Neural crest cell (in vitro differentiated cells): ENCODE results near the gene GPR65. TPM values are rescaled to one million over a fixed set of nuclear protein-coding genes. Genes with fewer than 3 reads are reported as not detected.

Experiments used
- DNase-seq: peaks from one replicate; pipeline ENCODE4 v3.0.0; 2021; ENCODE audit warnings: low read depth, mixed read lengths, low spot score
- H3K27ac Mint-ChIP-seq: one replicate; pipeline ENCODE4 v1.8.0; 2021; ENCODE audit warnings: mild to moderate bottlenecking, mixed read lengths; ENCODE audit not compliant: unreplicated experiment
- H3K27me3 Mint-ChIP-seq: 2 replicates; pipeline ENCODE4 v1.8.0; 2021; ENCODE audit warnings: low read depth, mild to moderate bottlenecking, mixed read lengths
- H3K36me3 Mint-ChIP-seq: 2 replicates; pipeline ENCODE4 v1.8.0; 2021; ENCODE audit warnings: low read depth, mild to moderate bottlenecking, mixed read lengths
- H3K4me1 Mint-ChIP-seq: 2 replicates; pipeline ENCODE4 v1.8.0; 2021; ENCODE audit warnings: mixed read lengths
- H3K4me3 Mint-ChIP-seq: one replicate; pipeline ENCODE4 v1.8.0; 2021; ENCODE audit warnings: mild to moderate bottlenecking, mixed read lengths
- H3K9me3 Mint-ChIP-seq: 2 replicates; pipeline ENCODE4 v1.8.0; 2021; ENCODE audit warnings: mixed read lengths
- total RNA-seq: library from RNA; stranded (reverse); gene quantifications from 2 replicates; pipeline ENCODE4 v1.2.1, GENCODE V29; 2021
- TF ChIP-seq, protein P1 (sequence below): fragments of 200-600 bp; sonication (generic); conservative IDR thresholded peaks from 2 replicates; pipeline ENCODE4 v1.5.0; 2021; ENCODE audit warnings: antibody characterized with exemption, mild to moderate bottlenecking

Gene GPR65
- total RNA-seq, 1 donor from 2014 or later: not detected

DNA sequence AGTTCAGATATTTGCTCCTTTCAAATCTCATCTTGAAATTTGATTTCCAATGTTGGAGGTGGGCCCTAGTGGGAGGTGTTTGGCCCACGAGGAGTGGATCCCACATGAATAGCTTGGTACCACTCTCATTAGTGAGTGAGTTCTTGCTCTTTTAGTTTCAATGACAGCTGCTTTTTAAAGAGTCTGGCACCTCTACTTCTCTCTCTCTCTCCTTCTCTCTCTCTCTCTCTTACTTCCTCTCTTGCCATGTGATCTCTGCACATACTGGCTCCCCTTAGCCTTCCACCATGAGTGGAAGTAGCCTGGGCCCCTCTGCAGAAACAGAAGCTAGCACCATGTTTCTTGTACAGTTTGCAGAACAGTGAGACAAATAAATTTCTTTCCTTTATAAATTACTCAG lies 25.1 kb downstream of the GPR65 start:
- peaks cover 3% of the 10 kb centered on the region for H3K27me3 Mint-ChIP-seq
- H3K4me1 Mint-ChIP-seq: no peaks in the 10 kb centered on the region
- no peak overlapping the region for H3K4me3 Mint-ChIP-seq
- TF ChIP-seq, protein P1, sequence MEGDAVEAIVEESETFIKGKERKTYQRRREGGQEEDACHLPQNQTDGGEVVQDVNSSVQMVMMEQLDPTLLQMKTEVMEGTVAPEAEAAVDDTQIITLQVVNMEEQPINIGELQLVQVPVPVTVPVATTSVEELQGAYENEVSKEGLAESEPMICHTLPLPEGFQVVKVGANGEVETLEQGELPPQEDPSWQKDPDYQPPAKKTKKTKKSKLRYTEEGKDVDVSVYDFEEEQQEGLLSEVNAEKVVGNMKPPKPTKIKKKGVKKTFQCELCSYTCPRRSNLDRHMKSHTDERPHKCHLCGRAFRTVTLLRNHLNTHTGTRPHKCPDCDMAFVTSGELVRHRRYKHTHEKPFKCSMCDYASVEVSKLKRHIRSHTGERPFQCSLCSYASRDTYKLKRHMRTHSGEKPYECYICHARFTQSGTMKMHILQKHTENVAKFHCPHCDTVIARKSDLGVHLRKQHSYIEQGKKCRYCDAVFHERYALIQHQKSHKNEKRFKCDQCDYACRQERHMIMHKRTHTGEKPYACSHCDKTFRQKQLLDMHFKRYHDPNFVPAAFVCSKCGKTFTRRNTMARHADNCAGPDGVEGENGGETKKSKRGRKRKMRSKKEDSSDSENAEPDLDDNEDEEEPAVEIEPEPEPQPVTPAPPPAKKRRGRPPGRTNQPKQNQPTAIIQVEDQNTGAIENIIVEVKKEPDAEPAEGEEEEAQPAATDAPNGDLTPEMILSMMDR: no peak
- no peaks in the 10 kb centered on the region for H3K36me3 Mint-ChIP-seq
- no peak for DNase-seq
- peaks cover 7% of the 10 kb centered on the region for H3K9me3 Mint-ChIP-seq
- H3K27ac Mint-ChIP-seq: no peak overlapping the region

DNA sequence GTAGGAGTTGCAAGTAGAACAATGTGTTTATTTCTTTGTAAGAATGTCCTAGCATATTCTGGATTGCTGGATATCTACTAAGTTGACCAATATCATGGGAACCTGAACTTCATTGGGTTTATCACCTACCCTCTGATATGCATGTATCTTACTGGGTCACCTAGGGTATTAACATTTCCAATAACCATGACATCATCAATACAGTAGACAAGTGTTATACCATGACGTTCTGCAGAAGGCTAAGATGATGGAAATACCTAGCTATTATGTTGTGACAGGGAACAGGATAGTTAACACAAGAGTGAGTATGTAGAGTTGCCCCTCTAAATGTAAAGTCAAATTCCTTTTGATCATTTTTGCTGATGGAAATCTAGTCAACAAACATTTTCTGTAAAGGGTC lies 26.0 kb downstream of the GPR65 start:
- TF ChIP-seq, protein P1: no peak
- Mint-ChIP-seq H3K36me3 (no peaks in the 10 kb centered on the region), H3K9me3 (peaks cover 7% of the 10 kb centered on the region), H3K4me1 (no peaks in the 10 kb centered on the region), H3K27ac (no peak overlapping the region), H3K4me3 (no peak overlapping the region), H3K27me3 (peaks cover 3% of the 10 kb centered on the region)
- DNase-seq: no peak

DNA sequence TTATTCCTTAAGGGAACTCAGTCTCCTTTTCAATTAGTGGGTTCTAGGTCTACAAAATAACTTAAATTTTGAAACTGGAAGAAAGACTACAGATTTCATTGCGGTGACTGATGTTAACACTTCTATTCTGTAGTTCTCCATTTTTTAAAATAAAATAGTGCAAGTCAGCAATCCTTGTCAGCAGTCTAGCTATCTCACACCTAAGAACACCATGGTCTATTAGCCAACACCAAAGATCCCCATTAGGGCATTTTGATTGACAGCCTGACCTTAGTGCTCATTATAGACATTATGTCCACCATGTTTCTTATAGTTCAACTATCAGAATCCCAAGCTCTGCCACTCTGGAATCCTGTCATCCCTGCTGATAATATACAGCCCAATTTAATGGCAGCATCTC lies 27.4 kb downstream of the GPR65 start:
- TF ChIP-seq, protein P1: no peak
- peaks cover 5% of the 10 kb centered on the region for H3K27me3 Mint-ChIP-seq
- no peak overlapping the region for H3K4me3 Mint-ChIP-seq
- no peak for DNase-seq
- no peaks in the 10 kb centered on the region for H3K36me3 Mint-ChIP-seq
- no peak overlapping the region for H3K27ac Mint-ChIP-seq
- peaks cover 3% of the 10 kb centered on the region for H3K4me1 Mint-ChIP-seq
- H3K9me3 Mint-ChIP-seq: peaks cover 7% of the 10 kb centered on the region

DNA sequence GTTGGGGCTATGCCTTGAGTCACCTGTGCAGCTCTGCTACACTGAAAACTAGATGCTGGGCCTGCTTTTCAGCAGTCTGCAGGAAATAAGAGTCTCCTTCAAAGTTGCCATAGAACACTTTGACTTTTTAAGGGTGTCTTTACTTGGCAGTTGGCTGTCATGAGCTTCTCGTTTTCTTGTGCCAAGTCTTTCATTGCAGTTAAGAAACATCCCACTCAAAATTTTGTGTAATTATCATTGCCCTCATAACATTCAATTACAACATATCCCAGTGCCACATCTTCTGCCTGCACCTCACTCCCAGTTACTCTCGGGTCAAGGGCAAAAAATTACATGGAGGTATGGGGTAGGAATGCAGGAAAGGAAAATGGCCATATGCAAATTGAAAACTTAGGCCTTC lies 29.1 kb downstream of the GPR65 start:
- Mint-ChIP-seq H3K27ac (no peak overlapping the region), H3K4me1 (peaks cover 7% of the 10 kb centered on the region), H3K4me3 (no peak overlapping the region), H3K36me3 (no peaks in the 10 kb centered on the region), H3K27me3 (peaks cover 13% of the 10 kb centered on the region), H3K9me3 (peaks cover 7% of the 10 kb centered on the region)
- TF ChIP-seq, protein P1: no peak
- no peak for DNase-seq

DNA sequence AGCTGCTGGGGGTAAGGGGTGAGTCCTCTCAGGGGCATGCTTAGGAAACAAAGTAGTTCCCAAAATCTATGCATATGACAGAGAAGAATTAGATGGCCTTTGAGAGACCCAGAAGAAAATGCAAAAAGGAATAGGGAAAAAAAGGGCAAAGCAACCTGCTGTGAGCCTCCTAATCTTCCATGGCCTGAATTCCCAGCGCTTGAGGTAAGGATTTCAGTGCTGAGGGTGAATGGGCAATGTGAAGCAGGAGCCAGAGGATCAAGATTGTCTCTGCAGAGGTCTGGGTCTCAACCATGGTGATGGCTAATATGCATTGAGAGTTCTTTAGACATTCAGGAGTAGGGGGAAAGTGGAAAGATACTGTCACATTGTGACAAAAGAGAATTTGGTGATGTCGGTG lies 31.5 kb downstream of the GPR65 start:
- Mint-ChIP-seq H3K4me3 (no peak overlapping the region), H3K36me3 (no peaks in the 10 kb centered on the region), H3K27me3 (peaks cover 13% of the 10 kb centered on the region), H3K27ac (no peak overlapping the region), H3K4me1 (peaks cover 7% of the 10 kb centered on the region), H3K9me3 (peaks cover 6% of the 10 kb centered on the region)
- TF ChIP-seq, protein P1: no peak
- no peak for DNase-seq

DNA sequence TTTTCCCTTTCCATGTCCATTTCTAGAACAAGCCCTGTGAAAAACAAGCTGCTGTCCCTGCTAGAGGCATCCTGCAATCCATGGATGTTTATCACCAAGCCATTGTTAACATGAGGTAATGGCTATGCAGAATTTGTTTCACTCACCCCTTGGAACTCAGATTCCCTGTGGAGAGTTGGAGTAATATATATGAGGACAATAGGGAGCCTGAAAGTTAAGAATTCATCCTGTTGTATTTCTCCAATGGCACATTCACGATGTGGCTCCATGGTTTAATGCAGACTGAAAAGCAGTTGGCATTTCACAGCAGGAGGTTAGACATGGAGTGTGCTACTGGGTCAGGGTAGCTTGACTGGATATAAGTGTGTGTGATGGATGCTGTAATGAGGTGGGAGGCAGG lies 32.4 kb downstream of the GPR65 start:
- H3K36me3 Mint-ChIP-seq: no peaks in the 10 kb centered on the region
- no peak overlapping the region for H3K4me3 Mint-ChIP-seq
- no peak for DNase-seq
- H3K27me3 Mint-ChIP-seq: peaks cover 13% of the 10 kb centered on the region
- peaks cover 7% of the 10 kb centered on the region for H3K4me1 Mint-ChIP-seq
- TF ChIP-seq, protein P1: no peak
- H3K27ac Mint-ChIP-seq: no peak overlapping the region
- H3K9me3 Mint-ChIP-seq: peaks cover 4% of the 10 kb centered on the region
